KMS-11 (cell line): ENCODE measurements around the gene SORCS1.

Source experiments
- H2AFZ ChIP-seq: fragments of 200-600 bp; sonication (generic); 2 replicates; pipeline ENCODE4 v1.6.1; 2016; ENCODE audit warnings: antibody characterized with exemption, mixed run types, low read depth
- H3K27ac ChIP-seq: fragments of 200-600 bp; sonication (generic); 2 replicates; pipeline ENCODE4 v1.6.1; 2016; ENCODE audit warnings: mild to moderate bottlenecking, mixed run types
- H3K27me3 ChIP-seq: fragments of 200-600 bp; sonication (generic); 2 replicates; pipeline ENCODE4 v1.6.1; 2017; ENCODE audit warnings: mild to moderate bottlenecking, low read depth, mixed run types, moderate library complexity; ENCODE audit not compliant: insufficient read depth
- H3K36me3 ChIP-seq: fragments of 200-600 bp; sonication (generic); 2 replicates; pipeline ENCODE4 v1.6.1; 2017; ENCODE audit warnings: mild to moderate bottlenecking, mixed run types; ENCODE audit not compliant: insufficient read depth
- H3K4me1 ChIP-seq: fragments of 200-600 bp; sonication (generic); 2 replicates; pipeline ENCODE4 v1.6.1; 2016; ENCODE audit warnings: mild to moderate bottlenecking, low read depth, mixed run types; ENCODE audit not compliant: poor library complexity, severe bottlenecking
- H3K4me2 ChIP-seq: fragments of 200-600 bp; sonication (generic); 2 replicates; pipeline ENCODE4 v1.7.0; 2016; ENCODE audit warnings: mild to moderate bottlenecking, mixed run types
- H3K4me3 ChIP-seq: fragments of 200-600 bp; sonication (generic); IDR thresholded peaks from 2 replicates; pipeline ENCODE4 v1.6.1; 2017; ENCODE audit warnings: low read depth, low read length, mixed read lengths; ENCODE audit not compliant: insufficient read depth
- H3K79me2 ChIP-seq: fragments of 200-600 bp; sonication (generic); 2 replicates; pipeline ENCODE4 v1.6.1; 2016; ENCODE audit warnings: low read depth, mixed run types; ENCODE audit not compliant: insufficient read depth
- H3K9ac ChIP-seq: fragments of 200-600 bp; sonication (generic); 2 replicates; pipeline ENCODE4 v1.6.1; 2016; ENCODE audit warnings: mild to moderate bottlenecking, mixed run types
- H4K20me1 ChIP-seq: fragments of 200-600 bp; sonication (generic); 2 replicates; pipeline ENCODE4 v1.6.1; 2016; ENCODE audit warnings: mild to moderate bottlenecking, mixed run types; ENCODE audit not compliant: insufficient read depth
- CTCF ChIP-seq: fragments of 200-600 bp; sonication (generic); conservative IDR thresholded peaks from 2 replicates; pipeline ENCODE4 v1.6.1; 2017; ENCODE audit warnings: low read depth, mild to moderate bottlenecking, antibody characterized with exemption, low read length, moderate library complexity, mixed read lengths

The SORCS1 gene

GRCh38 chr10:106942035-106942662 is 222.4 kb downstream of the SORCS1 start:
- no peak overlapping the region for H3K4me2 ChIP-seq

GRCh38 chr10:106941297-106942034 is 223.0 kb downstream of the SORCS1 start:
- H3K4me2 ChIP-seq, result no peak overlapping the region
- no peak overlapping the region for H3K9ac ChIP-seq

More at GRCh38 chr10:106942035-106942662, 222.4 kb downstream of the SORCS1 start:
- H3K9ac ChIP-seq, result no peak overlapping the region
- no peaks in the 10 kb centered on the region for H4K20me1 ChIP-seq
- H3K27ac ChIP-seq, result no peak overlapping the region
- no peak overlapping the region for H2AFZ ChIP-seq
- H3K4me3 ChIP-seq, result no peak overlapping the region
- TF ChIP-seq CTCF, result no peak
- no peaks in the 10 kb centered on the region for H3K36me3 ChIP-seq
- H3K4me1 ChIP-seq, result no peaks in the 10 kb centered on the region
- H3K27me3 ChIP-seq, result no peaks in the 10 kb centered on the region
- H3K79me2 ChIP-seq, result no peaks in the 10 kb centered on the region

GRCh38 chr10:106938513-106938912 is 226.0 kb downstream of the SORCS1 start:
- Histone ChIP-seq H3K4me2 (no peak overlapping the region), H2AFZ (no peak overlapping the region), H3K4me3 (no peak overlapping the region), H3K4me1 (peaks cover 21% of the 10 kb centered on the region), H3K9ac (no peak overlapping the region), H3K36me3 (no peaks in the 10 kb centered on the region), H3K27me3 (no peaks in the 10 kb centered on the region), H3K79me2 (no peaks in the 10 kb centered on the region), H3K27ac (no peak overlapping the region), H4K20me1 (no peaks in the 10 kb centered on the region)
- no peak for TF ChIP-seq CTCF

More at GRCh38 chr10:106941297-106942034, 223.0 kb downstream of the SORCS1 start:
- Histone ChIP-seq H2AFZ (no peak overlapping the region), H3K4me3 (no peak overlapping the region), H3K79me2 (no peaks in the 10 kb centered on the region), H3K4me1 (peaks cover 2% of the 10 kb centered on the region), H3K27me3 (no peaks in the 10 kb centered on the region), H3K27ac (no peak overlapping the region), H4K20me1 (no peaks in the 10 kb centered on the region), H3K36me3 (no peaks in the 10 kb centered on the region)
- TF ChIP-seq CTCF, result no peak

GRCh38 chr10:106935978-106936451 is 228.5 kb downstream of the SORCS1 start:
- Histone ChIP-seq H3K79me2 (no peaks in the 10 kb centered on the region), H2AFZ (no peak overlapping the region), H3K9ac (no peak overlapping the region), H3K27me3 (no peaks in the 10 kb centered on the region), H3K4me3 (no peak overlapping the region), H3K4me1 (peaks cover 46% of the 10 kb centered on the region), H4K20me1 (no peaks in the 10 kb centered on the region), H3K4me2 (peak overlapping the region; percentile 55; the same call in 1 of the 2 replicates), H3K27ac (0 out of 2 replicates have a peak overlapping the region, but pooled peaks have one; percentile 14), H3K36me3 (no peaks in the 10 kb centered on the region)
- no peak for TF ChIP-seq CTCF
